Renal cortical epithelial cell (primary cell): ENCODE measurements around the gene SOX9. TPM values are rescaled to one million over a fixed set of nuclear protein-coding genes. Genes with fewer than 3 reads are reported as not detected.
A peak's percentile ranks its signal among the peaks of the same experiment; 100 is the strongest.
"Not testable (repeated sequence)": the region's sequence is repeated elsewhere in the genome, so short reads cannot be mapped to it uniquely, and the experiment has no call there.

Experiments
- DNase-seq: peaks from one replicate; pipeline ENCODE4 v3.0.0-alpha.2; 2011; ENCODE audit warnings: low read depth
- total RNA-seq: library from RNA; depleted of rRNA; stranded (reverse); fragments of >200 nt; gene quantifications from 2 replicates; pipeline ENCODE4 v1.2.3, GENCODE V29; 2014

The SOX9 gene
- total RNA-seq, 1 donor from 2014 or later: 12.9 TPM

GRCh38 chr17:72126575-72127486 lies 6.0 kb downstream of the SOX9 start:
- DNase-seq: peak; percentile 68

- no peak for DNase-seq
Measured at GRCh38 chr17:72128039-72128438, 7.2 kb downstream of the SOX9 start.

GRCh38 chr17:72134608-72135394 lies 14.0 kb downstream of the SOX9 start:
- DNase-seq: peak; percentile 59

DNA sequence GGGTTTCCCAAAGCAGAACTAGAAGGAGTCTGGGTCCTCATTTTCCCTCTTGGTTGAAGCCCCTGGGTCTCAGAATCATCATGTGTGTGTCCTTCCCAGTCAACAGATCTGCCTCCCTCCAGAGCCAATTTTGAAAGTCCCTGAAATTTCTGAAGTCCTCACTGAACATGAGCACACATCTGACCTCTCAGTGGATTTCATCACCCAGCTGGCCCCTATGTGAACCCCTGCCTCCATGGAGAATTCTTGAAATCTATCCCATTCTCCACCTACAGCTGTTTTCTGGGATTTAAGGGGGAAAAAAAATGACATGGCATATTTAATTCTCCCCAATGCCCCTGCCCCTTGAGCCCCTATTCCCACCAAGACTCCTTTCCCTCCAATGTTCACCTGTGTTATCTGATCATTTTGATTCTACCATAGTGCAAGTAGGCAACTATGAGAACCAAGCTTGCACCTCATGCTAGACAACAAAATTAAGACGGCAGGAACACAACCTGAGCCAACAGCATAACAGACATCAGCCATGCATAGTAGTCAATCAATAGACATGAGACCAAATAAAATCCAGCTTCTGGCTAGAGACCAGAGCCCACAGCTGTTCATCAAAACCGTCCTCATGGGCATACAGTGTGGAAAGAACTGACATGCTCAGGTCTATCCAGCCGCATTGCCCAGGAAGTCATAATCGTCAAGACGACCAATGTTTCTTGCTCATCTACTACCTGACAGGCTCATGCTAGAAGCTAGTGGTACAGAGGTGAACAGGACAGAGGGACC lies 14.9 kb downstream of the SOX9 start:
- peak; percentile 40 for DNase-seq

DNA sequence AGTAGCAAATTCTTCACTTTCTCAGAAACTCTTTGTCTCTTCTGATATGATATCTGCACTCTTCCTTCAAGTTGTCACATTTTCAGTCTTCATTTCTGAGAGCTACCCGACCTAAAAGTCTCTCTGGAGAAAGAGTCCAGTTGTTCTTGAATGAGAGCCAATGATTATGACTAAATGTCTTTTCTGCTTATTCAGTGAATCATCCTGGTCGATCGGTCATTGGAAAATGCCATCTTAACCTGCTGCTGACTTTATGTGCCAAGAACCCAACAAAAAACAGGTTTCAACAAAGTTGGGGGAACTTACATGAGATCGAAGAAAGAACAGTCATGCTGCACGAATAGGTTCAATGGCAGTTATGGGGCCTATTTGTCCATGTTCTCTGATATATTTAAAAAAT lies 15.9 kb downstream of the SOX9 start:
- DNase-seq: peak; percentile 91

- no peak for DNase-seq
Measured at GRCh38 chr17:72137161-72137560, 16.3 kb downstream of the SOX9 start.

DNA sequence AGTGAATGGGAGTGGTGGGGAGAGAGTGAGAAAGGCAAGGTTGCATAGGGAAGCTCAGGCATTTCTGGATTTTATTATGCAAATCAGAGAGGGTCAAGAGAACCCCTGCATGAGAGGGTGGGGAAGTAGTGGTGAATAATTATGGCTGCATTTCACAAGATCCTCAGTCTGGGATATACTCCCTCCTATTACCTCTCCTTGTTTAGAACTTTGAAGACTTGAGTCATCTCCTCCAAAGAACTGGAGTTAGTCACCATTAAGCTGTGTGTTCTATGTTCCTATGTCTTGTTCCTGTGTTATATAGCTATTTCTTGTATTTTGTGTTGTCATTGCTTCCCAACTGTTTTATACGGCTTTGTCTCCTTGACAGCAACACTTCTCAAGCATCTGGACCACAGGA lies 18.4 kb downstream of the SOX9 start:
- DNase-seq: peak; percentile 81

DNA sequence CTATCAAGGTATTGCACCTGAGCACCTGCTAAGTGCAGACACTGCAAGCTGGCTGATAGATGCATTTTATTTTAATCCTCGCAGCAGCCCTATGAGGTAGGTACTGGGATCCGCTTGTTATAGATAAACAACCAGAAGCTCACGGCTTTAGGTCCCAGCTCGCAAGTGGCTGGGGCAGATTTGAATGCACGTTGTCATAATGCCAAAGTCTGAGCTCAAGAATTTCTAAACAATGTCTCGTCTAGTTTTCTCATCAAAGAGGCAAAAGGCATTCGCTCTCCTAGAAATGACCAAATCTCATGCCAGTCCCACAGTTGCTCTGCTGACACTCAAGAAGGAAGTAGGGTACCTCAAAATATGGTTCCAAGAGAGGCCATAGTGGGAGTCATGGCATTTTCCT lies 20.5 kb downstream of the SOX9 start:
- no peak for DNase-seq

GRCh38 chr17:72142097-72142496 lies 21.3 kb downstream of the SOX9 start:
- not testable (repeated sequence) for DNase-seq

- no peak for DNase-seq
Measured at GRCh38 chr17:72142614-72143013, 21.8 kb downstream of the SOX9 start.

- no peak for DNase-seq
Measured at GRCh38 chr17:72143245-72143644, 22.4 kb downstream of the SOX9 start.

DNA sequence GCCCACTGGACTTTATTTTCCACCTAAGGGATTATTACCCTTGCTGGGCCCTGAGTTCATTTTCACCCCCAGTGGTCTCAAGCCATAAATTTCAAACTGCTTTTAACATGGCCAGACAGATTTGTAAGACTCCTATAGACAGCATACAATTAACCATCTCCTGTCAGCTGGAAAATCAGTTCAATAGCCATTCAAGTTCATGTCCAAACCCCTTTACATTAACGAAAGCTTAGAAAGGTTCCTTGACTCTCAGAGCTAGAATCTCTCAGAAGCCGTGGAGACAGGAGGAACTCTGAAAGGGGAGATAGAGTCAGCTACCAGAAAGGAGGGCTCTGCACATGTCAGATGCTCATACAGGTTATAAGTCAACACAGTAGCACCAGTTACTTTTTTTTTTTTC lies 23.3 kb downstream of the SOX9 start:
- DNase-seq: no peak

- no peak for DNase-seq
Measured at GRCh38 chr17:72145562-72145961, 24.7 kb downstream of the SOX9 start.

GRCh38 chr17:72145962-72146361 lies 25.1 kb downstream of the SOX9 start:
- no peak for DNase-seq

GRCh38 chr17:72146371-72146770 lies 25.6 kb downstream of the SOX9 start:
- no peak for DNase-seq

DNA sequence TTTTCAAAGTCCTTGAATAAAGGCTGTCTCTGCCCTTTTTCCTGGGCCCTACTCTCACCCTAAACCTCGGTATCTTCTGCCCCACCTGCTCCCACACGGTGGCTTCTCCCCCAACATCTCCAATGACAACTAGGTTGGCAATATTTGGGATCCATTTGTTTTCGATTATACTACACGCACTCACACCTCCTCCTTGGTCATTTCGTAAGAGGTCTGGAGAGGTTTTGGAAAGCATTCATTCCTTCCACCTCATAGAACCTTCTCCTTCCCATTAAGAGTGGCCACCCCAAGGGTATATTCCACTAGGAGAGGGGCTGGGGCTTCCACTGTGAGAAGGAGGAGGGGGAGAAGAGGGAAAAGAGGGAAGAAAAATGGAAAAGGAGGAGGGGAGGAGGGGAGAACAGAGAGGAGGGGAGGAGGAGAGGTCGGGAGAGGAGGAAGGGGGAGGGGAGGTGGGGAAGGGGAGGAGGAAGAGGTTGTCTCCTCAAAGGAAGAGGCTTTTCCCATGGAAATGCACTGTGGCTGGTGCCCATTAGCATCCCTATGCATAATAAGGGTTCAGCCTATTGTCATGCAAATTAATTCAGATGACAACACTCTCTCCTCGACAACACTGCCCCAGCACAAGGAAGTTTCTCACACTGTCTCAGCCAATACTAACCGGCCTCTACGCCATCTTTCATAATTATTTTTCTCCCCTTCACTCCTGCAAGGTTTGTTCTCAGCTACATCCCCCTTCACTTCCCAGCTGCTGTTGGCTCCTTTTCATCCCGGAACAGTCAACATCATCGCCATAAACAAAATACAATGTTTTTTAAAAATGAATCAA lies 30.0 kb downstream of the SOX9 start:
- DNase-seq: no peak

GRCh38 chr17:72151565-72152386 lies 31.0 kb downstream of the SOX9 start:
- peak; percentile 92 for DNase-seq

DNA sequence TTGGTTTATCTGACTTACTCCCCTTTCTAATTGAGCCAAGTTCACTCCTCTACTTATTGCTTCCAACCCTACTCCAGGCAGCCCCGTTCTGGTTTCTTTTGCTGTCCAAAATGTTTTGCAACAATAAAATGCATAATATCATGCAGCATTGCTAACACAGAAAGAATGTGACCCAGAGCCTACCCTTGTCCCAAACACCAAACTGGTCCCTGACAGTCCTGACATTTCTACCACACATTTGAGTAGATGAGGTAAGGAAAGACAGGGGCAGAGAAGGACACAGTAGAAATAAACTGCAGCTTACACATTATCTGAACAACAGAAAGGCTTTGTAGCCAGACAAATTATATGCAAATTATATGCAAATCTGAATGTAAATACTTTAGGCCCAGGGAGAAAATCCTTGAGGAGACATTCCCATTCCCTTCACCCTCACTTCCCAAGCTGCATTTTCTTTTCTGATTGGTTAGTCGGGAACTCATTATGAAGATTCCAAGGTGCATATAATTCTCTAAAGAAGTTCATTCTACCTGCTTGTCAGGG lies 31.6 kb downstream of the SOX9 start:
- DNase-seq: peak; percentile 60

DNA sequence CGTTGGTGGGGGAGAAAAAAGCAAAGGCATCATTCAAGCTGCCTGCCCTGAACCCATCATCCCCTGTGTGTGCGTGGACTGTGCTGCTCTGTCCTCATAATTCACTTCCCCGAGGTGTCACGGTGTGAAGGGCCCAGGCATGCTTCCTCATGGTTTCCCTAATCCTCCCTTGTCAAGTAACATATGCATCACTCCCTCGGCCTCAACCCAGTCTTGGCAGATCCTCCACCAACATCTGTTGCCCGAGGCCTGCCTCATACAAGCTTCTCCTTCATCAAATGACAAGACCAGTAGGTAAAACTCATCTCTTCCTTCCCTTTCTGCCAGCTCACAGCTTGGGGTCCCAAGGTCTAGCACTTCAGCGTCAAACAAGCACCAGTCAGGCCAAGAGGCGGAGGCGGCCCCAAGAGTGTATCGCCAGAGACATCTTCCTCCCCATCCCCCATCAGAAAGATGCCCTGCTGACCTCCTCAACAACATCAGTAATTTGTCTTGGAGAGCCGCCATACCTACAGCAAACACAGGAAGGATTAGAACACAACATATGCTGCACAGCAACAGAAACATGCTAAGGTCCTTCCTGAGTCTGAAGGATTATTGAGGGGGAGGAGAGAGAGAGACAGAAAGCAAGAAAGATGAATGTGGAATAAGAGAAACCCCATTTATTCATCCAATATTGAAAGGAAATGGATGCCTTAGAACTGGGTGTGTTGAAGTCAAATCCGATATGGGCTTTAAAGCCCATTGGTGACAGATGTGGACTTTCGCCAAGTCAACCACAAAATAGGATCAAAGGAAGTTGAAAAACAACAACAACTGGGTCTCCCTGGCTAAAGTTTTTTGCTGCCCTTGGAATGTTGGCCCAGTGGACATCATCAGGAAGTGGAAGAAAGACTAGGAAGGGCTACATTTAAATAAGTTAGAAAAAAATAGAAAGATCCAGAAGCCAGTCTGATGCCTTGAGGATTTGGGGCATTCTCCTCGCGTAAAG lies 38.4 kb downstream of the SOX9 start:
- DNase-seq: no peak
